Suprapubic skin (tissue), 3 donors: ENCODE results near the gene SLC9C1.

Experiments used
- EP300 ChIP-seq: sonication (generic); formaldehyde crosslinking; IDR thresholded peaks from one replicate; pipeline ENCODE4 v1.6.1; 2017; ENCODE audit warnings: antibody characterized with exemption
- POLR2A ChIP-seq, 2 donors: fragments of 450-650 bp; IDR thresholded peaks; one replicate each; pipeline ENCODE4 v1.6.1; 2017; ENCODE audit warnings: antibody characterized with exemption in 2 of 2, mild to moderate bottlenecking in 2 of 2, moderate library complexity in 2 of 2
- TF ChIP-seq, protein P1 (sequence below), 2 donors: fragments of 200-600 bp in 1 of 2; fragments of 450-650 bp in 1 of 2; sonication (generic) in 1 of 2; IDR thresholded peaks; one replicate each; pipeline ENCODE4 v1.5.1; 2016 to 2019; ENCODE audit warnings: antibody characterized with exemption in 2 of 2, mild to moderate bottlenecking in 1 of 2, moderate library complexity in 1 of 2

DNA sequence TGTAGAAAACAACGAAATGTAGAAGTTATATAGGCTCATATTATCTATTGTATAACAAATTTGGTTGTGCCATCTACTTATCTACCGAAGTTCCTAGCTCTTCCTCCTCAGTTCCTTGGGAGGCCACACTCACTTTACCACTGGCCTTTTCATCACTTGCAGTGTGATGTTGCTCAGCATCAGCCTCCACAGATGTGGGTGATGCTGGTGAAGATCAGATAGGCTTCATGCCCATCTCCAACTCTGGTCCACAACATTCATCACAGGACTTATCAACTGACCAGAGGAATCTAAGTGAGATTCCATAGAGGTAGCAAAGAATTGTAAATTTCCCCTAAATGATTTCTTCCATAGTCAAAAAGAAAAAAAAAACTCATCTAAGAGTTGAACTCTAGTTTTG, 47.4 kb upstream of the SLC9C1 start:
- TF ChIP-seq, protein P1, sequence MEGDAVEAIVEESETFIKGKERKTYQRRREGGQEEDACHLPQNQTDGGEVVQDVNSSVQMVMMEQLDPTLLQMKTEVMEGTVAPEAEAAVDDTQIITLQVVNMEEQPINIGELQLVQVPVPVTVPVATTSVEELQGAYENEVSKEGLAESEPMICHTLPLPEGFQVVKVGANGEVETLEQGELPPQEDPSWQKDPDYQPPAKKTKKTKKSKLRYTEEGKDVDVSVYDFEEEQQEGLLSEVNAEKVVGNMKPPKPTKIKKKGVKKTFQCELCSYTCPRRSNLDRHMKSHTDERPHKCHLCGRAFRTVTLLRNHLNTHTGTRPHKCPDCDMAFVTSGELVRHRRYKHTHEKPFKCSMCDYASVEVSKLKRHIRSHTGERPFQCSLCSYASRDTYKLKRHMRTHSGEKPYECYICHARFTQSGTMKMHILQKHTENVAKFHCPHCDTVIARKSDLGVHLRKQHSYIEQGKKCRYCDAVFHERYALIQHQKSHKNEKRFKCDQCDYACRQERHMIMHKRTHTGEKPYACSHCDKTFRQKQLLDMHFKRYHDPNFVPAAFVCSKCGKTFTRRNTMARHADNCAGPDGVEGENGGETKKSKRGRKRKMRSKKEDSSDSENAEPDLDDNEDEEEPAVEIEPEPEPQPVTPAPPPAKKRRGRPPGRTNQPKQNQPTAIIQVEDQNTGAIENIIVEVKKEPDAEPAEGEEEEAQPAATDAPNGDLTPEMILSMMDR (IDR thresholded peaks at IDR 0.05) = no peak
- TF ChIP-seq POLR2A (IDR thresholded peaks at IDR 0.05) (no peak), EP300 (no peak)
